ENCODE data around the gene LMO4. TPM values are rescaled to one million over a fixed set of nuclear protein-coding genes. Genes with fewer than 3 reads are reported as not detected.
A peak's percentile ranks its signal among the peaks of the same experiment; 100 is the strongest.

LMO4 gene
- total RNA-seq, 1 donor from 2014 or later = 37.6 TPM

DNA sequence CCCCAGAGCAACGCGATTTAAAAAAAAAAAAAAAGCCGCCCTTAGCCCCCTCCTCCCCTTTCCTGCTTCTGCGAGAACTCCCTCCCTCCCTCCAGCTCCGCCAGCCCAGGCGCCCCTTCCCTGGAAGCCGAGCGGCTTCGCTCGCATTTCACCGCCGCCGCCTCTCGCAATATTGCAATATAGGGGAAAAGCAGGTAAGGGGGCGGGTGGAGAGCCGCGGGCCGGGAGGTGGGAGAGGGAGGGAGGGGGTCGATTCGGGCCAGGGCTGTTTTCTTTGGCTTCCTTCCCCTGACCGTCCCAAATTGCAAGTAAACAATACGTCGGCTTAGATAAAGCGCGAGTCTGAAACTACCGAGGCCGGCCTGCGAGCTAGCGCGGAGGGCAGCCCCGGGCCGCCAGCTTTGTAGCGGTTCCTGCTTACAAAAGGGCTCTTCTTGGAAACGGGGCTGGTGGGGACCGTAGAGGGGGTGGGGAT is 408 bp downstream of the LMO4 start:
- Mint-ChIP-seq H3K27ac (ENCODE audit: unreplicated experiment) (peak overlapping the region; percentile 97), H3K36me3 (ENCODE audit: low read depth) (no peaks in the 10 kb centered on the region), H3K4me1 (ENCODE audit: low read depth) (peaks cover 37% of the 10 kb centered on the region), H3K4me3 (ENCODE audit: unreplicated experiment) (peak overlapping the region; percentile 88), H3K9me3 (ENCODE audit: low read depth) (no peaks in the 10 kb centered on the region), H3K27me3 (ENCODE audit: low read depth) (no peaks in the 10 kb centered on the region)
- TF ChIP-seq, protein P1, sequence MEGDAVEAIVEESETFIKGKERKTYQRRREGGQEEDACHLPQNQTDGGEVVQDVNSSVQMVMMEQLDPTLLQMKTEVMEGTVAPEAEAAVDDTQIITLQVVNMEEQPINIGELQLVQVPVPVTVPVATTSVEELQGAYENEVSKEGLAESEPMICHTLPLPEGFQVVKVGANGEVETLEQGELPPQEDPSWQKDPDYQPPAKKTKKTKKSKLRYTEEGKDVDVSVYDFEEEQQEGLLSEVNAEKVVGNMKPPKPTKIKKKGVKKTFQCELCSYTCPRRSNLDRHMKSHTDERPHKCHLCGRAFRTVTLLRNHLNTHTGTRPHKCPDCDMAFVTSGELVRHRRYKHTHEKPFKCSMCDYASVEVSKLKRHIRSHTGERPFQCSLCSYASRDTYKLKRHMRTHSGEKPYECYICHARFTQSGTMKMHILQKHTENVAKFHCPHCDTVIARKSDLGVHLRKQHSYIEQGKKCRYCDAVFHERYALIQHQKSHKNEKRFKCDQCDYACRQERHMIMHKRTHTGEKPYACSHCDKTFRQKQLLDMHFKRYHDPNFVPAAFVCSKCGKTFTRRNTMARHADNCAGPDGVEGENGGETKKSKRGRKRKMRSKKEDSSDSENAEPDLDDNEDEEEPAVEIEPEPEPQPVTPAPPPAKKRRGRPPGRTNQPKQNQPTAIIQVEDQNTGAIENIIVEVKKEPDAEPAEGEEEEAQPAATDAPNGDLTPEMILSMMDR (IDR thresholded peaks at IDR 0.05) = no peak
- no peak for DNase-seq (ENCODE audit: low spot score)

DNA sequence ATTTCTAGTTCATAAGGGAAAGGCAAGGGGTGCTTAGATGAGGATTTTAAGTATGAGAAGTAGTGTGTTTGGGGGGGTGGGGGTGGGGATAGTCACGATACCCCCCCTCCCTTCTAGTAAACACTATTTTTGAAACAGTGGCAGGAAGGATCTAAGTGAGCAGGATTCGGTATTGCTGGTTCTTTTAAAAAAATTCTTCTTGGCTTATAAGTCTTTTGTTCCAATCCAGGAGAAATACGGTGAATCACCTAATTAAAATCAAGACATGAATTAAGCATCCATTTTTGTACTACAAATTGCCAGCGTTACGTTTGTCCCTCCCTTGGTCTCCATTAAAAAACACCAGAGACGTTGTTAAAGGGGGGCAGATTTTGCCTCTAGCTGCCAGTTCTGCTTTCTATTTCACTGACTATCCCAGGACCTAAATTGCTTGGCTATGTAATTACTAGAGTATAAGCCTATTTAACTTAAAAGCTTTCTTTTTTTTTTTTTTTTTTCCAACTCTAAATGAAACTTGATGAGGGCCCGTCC is 911 bp downstream of the LMO4 start:
- no peaks in the 10 kb centered on the region for H3K36me3 Mint-ChIP-seq (ENCODE audit: low read depth)
- H3K4me1 Mint-ChIP-seq (ENCODE audit: low read depth) = peaks cover 42% of the 10 kb centered on the region
- DNase-seq (ENCODE audit: low spot score) = no peak
- TF ChIP-seq, protein P1 (IDR thresholded peaks at IDR 0.05) = no peak
- no peaks in the 10 kb centered on the region for H3K9me3 Mint-ChIP-seq (ENCODE audit: low read depth)
- H3K27ac Mint-ChIP-seq (ENCODE audit: unreplicated experiment) = peak overlapping the region; percentile 97
- H3K27me3 Mint-ChIP-seq (ENCODE audit: low read depth) = no peaks in the 10 kb centered on the region
- peak overlapping the region; percentile 88 for H3K4me3 Mint-ChIP-seq (ENCODE audit: unreplicated experiment)

DNA sequence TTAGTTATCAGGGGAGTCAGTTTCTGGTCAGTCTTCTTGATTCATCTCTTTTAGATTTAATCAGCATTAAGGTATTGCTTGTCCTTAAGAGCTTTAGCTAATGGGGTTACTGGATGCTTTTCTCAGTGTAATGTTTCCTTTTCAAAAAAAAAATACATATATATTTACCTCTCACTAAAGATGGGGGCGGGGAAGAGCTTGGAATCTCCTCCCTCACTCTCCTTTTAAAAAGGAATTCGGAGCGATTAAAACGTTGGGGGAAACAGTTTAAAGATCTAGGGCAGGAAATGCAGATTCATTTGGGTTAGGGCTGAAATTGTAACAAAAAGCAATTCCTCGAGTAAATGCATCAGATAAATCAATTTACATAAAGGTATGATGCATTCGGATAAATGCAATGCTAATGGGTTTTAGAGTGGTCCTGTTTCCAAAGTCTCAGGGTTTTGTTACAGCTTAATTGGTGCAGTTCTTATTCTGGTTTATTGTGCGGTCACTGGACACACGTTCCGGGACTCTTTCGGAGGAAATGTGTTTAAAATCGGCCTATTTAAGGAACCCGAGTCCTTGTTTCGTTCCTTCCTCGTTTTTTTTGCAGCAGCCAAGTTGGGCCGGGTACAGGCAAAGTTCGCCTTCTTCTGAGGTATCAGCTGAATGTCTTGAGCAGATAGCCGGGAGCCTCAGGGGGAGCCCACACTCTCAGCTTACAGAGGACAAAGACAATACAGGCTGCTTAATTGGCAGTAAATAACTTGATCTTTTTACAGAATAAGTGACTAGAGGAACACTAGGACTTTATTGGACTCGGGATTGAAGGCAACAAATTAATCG is 1.6 kb downstream of the LMO4 start:
- no peaks in the 10 kb centered on the region for H3K36me3 Mint-ChIP-seq (ENCODE audit: low read depth)
- H3K9me3 Mint-ChIP-seq (ENCODE audit: low read depth) = no peaks in the 10 kb centered on the region
- peaks cover 45% of the 10 kb centered on the region for H3K4me1 Mint-ChIP-seq (ENCODE audit: low read depth)
- peak overlapping the region; percentile 97 for H3K27ac Mint-ChIP-seq (ENCODE audit: unreplicated experiment)
- H3K27me3 Mint-ChIP-seq (ENCODE audit: low read depth) = no peaks in the 10 kb centered on the region
- DNase-seq (ENCODE audit: low spot score) = no peak
- TF ChIP-seq, protein P1 (IDR thresholded peaks at IDR 0.05) = no peak
- H3K4me3 Mint-ChIP-seq (ENCODE audit: unreplicated experiment) = peak overlapping the region; percentile 88

DNA sequence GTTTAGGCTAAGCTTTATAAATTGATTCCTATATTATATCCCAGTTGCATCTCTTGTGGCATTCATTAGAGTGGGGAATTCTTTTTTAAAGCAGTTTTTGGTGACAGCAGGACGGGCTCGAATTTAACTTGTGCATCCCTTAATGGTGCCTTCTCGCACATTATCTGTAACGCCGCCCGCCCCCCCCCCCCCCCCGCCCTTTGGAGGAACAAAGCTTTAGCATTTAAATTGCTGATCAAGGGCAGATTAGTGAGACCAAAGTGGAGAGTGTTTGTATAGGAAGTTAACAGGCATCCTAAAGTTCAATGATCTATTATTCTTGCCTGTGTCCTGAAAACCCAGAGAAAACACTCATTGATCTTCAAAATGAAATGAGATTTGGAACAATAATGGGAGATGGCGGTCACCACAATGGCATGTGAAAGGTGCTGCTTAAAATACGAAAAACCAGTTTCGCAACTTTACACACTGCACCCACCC is 2.2 kb downstream of the LMO4 start:
- Mint-ChIP-seq H3K4me1 (ENCODE audit: low read depth) (peaks cover 50% of the 10 kb centered on the region), H3K9me3 (ENCODE audit: low read depth) (no peaks in the 10 kb centered on the region)
- TF ChIP-seq, protein P1 (IDR thresholded peaks at IDR 0.05) = no peak

DNA sequence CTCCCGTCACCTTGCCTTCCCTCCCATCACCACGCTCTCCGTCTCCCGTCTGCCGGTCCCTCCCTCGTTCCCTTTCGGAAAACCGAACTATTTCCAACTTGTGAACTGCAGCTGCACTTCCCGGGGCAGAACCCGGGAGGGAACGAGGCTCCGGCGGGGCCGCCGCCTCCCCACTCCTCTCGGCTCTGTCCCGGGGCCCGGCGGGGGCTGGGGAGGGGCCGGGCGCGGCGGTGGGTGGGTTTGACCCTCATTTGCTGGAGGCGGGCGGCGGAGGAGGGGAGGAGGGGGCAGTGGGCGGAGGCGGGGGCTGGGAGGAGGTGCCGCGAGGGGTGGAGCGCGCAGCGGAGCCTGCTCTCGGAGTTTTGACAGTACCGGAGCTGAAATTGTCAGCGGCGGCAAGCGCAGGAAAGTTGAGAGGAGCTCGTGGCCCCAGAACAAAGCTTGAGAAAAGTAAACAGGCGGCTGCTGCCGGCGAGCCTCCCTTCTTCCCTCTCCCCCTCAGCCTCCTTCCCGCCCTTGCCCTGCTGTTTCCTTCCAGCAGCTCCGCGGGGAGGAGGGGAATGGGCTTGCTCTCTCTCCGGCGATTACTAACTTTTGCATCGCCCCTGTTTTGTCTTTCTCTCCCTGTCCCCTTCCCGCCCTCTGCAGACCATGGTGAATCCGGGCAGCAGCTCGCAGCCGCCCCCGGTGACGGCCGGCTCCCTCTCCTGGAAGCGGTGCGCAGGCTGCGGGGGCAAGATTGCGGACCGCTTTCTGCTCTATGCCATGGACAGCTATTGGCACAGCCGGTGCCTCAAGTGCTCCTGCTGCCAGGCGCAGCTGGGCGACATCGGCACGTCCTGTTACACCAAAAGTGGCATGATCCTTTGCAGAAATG is 2.9 kb downstream of the LMO4 start:
- DNase-seq (ENCODE audit: low spot score) = no peak
- no peaks in the 10 kb centered on the region for H3K36me3 Mint-ChIP-seq (ENCODE audit: low read depth)
- TF ChIP-seq, protein P1 (IDR thresholded peaks at IDR 0.05) = peak; percentile 60
- peak overlapping the region; percentile 88 for H3K4me3 Mint-ChIP-seq (ENCODE audit: unreplicated experiment)
- no peaks in the 10 kb centered on the region for H3K9me3 Mint-ChIP-seq (ENCODE audit: low read depth)
- no peaks in the 10 kb centered on the region for H3K27me3 Mint-ChIP-seq (ENCODE audit: low read depth)
- peaks cover 53% of the 10 kb centered on the region for H3K4me1 Mint-ChIP-seq (ENCODE audit: low read depth)
- peak overlapping the region; percentile 93 for H3K27ac Mint-ChIP-seq (ENCODE audit: unreplicated experiment)

More for the DNA sequence above, 2.2 kb downstream of the LMO4 start:
- Mint-ChIP-seq H3K4me3 (ENCODE audit: unreplicated experiment) (peak overlapping the region; percentile 88), H3K36me3 (ENCODE audit: low read depth) (no peaks in the 10 kb centered on the region), H3K27me3 (ENCODE audit: low read depth) (no peaks in the 10 kb centered on the region), H3K27ac (ENCODE audit: unreplicated experiment) (peak overlapping the region; percentile 97)
- no peak for DNase-seq (ENCODE audit: low spot score)

Measured in chondrocyte (in vitro differentiated cells).